A549 (cell line): ENCODE data around the gene PIP5K1A. TPM values are rescaled to one million over a fixed set of nuclear protein-coding genes. Genes with fewer than 3 reads are reported as not detected.

Experiments
- ATAC-seq, 2 experiments: fragments of 200-7000 bp in 1 of 2; fragments of >200 bp in 1 of 2; cut with Nextera tagmentation in 1 of 2; cut with Tn5 transposase in 1 of 2; 3 replicates each; pipeline versions ENCODE4 v1.8.0 to v1.9.1; 2018 to 2020; ENCODE audit warnings: mild to moderate bottlenecking in 1 of 2, moderate library complexity in 1 of 2
- CTCF ChIA-PET: fragments of 300-600 bp; sonication (Branson Sonifier 250); formaldehyde crosslinking; extraction: SDS; loops from one replicate; lab custom pipeline; 2021; ENCODE audit warnings: antibody characterized with exemption, inconsistent platforms; lab: Yijun Ruan, JAX
- POLR2A ChIA-PET: fragments of 350-600 bp; formaldehyde crosslinking; extraction: SDS; loops from one replicate; lab custom pipeline; 2021; ENCODE audit warnings: antibody characterized with exemption, inconsistent platforms; lab: Yijun Ruan, JAX
- DNase-seq, 2 experiments: peaks; one replicate each; pipeline versions ENCODE4 v3.0.0 to v3.0.0-alpha.2; 2011 to 2016; ENCODE audit warnings: low read depth in 1 of 2, low spot score in 1 of 2
- FAIRE-seq: peaks from 2 replicates; lab custom pipeline; 2011; peaks lifted over from hg19 to GRCh38; lab: Jason Lieb, UNC
- H3K27ac ChIP-seq, 2 experiments: fragments of >200 bp; sonication (Bioruptor Twin); formaldehyde crosslinking; 3 replicates each; pipeline ENCODE4 v1.5.1; 2016 to 2017
- H3K4me1 ChIP-seq: fragments of >200 bp; sonication (Bioruptor Twin); formaldehyde crosslinking; 3 replicates; pipeline ENCODE4 v1.6.1; 2016
- H3K4me2 ChIP-seq: fragments of >200 bp; sonication (Bioruptor Twin); formaldehyde crosslinking; 3 replicates; pipeline ENCODE4 v1.6.1; 2016
- H3K4me3 ChIP-seq: fragments of >200 bp; sonication (Bioruptor Twin); formaldehyde crosslinking; 3 replicates; pipeline ENCODE4 v1.5.1; 2016
- H3K9me3 ChIP-seq: fragments of >200 bp; sonication (Bioruptor Twin); formaldehyde crosslinking; 3 replicates; pipeline ENCODE4 v1.6.1; 2016
- EP300 ChIP-seq, 2 experiments: fragments of >200 bp; sonication (Bioruptor Twin); formaldehyde crosslinking; IDR thresholded peaks; 2 replicates in 1 of 2; 3 replicates in 1 of 2; pipeline ENCODE4 v1.6.1; 2016 to 2017
- FOXS1 ChIP-seq: fragments of 250-450 bp; sonication (Bioruptor Pico); IDR thresholded peaks from 2 replicates; pipeline ENCODE4 v1.5.0; 2020; ENCODE audit warnings: mild to moderate bottlenecking, moderate library complexity
- HOXA7 ChIP-seq: fragments of 250-450 bp; sonication (Bioruptor Pico); IDR thresholded peaks from 2 replicates; pipeline ENCODE4 v1.5.0; 2020; ENCODE audit warnings: mild to moderate bottlenecking, moderate library complexity
- NFE2L2 ChIP-seq: fragments of 150-350 bp; conservative IDR thresholded peaks from 2 replicates; pipeline ENCODE4 v1.6.1; 2014; ENCODE audit warnings: low read length
- NPAS2 ChIP-seq: fragments of 250-450 bp; sonication (Bioruptor Pico); IDR thresholded peaks from 2 replicates; pipeline ENCODE4 v1.8.0; 2022; ENCODE audit warnings: mild to moderate bottlenecking, moderate library complexity, borderline replicate concordance
- PHF8 ChIP-seq: fragments of 200-600 bp; sonication (generic); IDR thresholded peaks from 2 replicates; pipeline ENCODE4 v1.6.1; 2016; ENCODE audit warnings: low read depth, mild to moderate bottlenecking, antibody characterized with exemption, moderate library complexity, borderline replicate concordance
- RAD21 ChIP-seq, 2 experiments: fragments of >200 bp in 1 of 2; sonication (Bioruptor Twin) in 1 of 2; formaldehyde crosslinking in 1 of 2; IDR thresholded peaks in 1 of 2; conservative IDR thresholded peaks in 1 of 2; 2 replicates in 1 of 2; 3 replicates in 1 of 2; pipeline ENCODE4 v1.6.1; 2012 to 2018; ENCODE audit warnings: inconsistent platforms in 1 of 2
- RCOR1 ChIP-seq: fragments of 150-350 bp; IDR thresholded peaks from 2 replicates; pipeline ENCODE4 v1.6.1; 2014; ENCODE audit warnings: antibody characterized with exemption, low read length, low read depth
- RFX5 ChIP-seq: fragments of 450-650 bp; IDR thresholded peaks from 2 replicates; pipeline ENCODE4 v1.7.1; 2014; ENCODE audit warnings: antibody characterized with exemption, mild to moderate bottlenecking, moderate library complexity
- SMC3 ChIP-seq: fragments of >200 bp; sonication (Bioruptor Twin); formaldehyde crosslinking; IDR thresholded peaks from 3 replicates; pipeline ENCODE4 v1.6.1; 2018; ENCODE audit warnings: inconsistent platforms
- TFCP2L1 ChIP-seq: fragments of 250-450 bp; sonication (Bioruptor Pico); IDR thresholded peaks from 2 replicates; pipeline ENCODE4 v1.5.0; 2021; ENCODE audit warnings: mild to moderate bottlenecking
- ZC3H11A ChIP-seq: fragments of 450-650 bp; IDR thresholded peaks from 2 replicates; pipeline ENCODE4 v1.6.1; 2014; ENCODE audit warnings: antibody characterized with exemption, mild to moderate bottlenecking
- WGBS: methylation state at CpG from one replicate; pipeline ENCODE4 v1.1.6; 2017; ENCODE audit errors: missing lambda C conversion rate; 5-methylcytosine and 5-hydroxymethylcytosine counted together
- polyA plus RNA-seq, 4 experiments: library from polyadenylated mRNA; depleted of rRNA in 3 of 4; stranded (reverse); fragments of >200 nt; fragmentation: RNase III in 1 of 4; extraction: RNeasy Plus Mini Kit Qiagen cat#74134 plus additional on column Dnase treatment in 1 of 4; gene quantifications; 2 replicates in 3 of 4; 3 replicates in 1 of 4; pipeline ENCODE4 v1.2.3, GENCODE V29; 2011 to 2017
- TF ChIP-seq, protein P1 (sequence below): IDR thresholded peaks from 2 replicates; pipeline ENCODE4 v1.6.1; 2012
- TF ChIP-seq, protein P2 (sequence below): fragments of >200 bp; sonication (Bioruptor Twin); formaldehyde crosslinking; IDR thresholded peaks from 3 replicates; pipeline ENCODE4 v1.5.1; 2016
- TF ChIP-seq, protein P3 (sequence below): fragments of 200-600 bp; sonication (generic); IDR thresholded peaks from 2 replicates; pipeline ENCODE4 v1.6.1; 2016; ENCODE audit warnings: antibody characterized with exemption, mild to moderate bottlenecking, moderate library complexity
- TF ChIP-seq, protein P4 (sequence below): fragments of >200 bp; sonication (Bioruptor Twin); formaldehyde crosslinking; IDR thresholded peaks from 3 replicates; pipeline ENCODE4 v1.6.1; 2016

PIP5K1A gene
- polyA plus RNA-seq, 2 of the 4 experiments (the other 2 are of a cell fraction) = 50.0 to 129 TPM

DNA sequence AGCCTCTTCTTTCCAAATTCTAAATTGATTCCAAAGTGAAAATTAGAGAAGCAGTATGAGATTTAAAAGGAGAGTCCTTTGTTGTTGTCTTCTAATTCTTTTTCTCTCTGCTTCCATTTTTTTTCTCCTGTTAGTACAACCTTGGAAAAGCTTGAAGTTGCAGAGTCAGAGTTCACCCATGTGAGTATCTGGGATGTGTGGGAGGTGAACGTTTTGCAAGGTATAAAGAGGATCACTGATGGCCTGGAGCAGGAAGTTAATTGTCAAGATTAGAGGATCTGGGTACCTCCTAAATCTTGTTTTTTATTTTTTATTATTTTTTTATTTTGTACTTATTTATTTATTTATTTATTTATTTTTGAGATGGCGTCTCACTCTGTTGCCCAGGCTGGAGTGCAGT is 48.4 kb downstream of the PIP5K1A start:
- Histone ChIP-seq H3K27ac (no peak overlapping the region), H3K4me1 (no peaks in the 10 kb centered on the region), H3K4me3 (no peak overlapping the region), H3K9me3 (no peaks in the 10 kb centered on the region), H3K4me2 (no peak overlapping the region)
- WGBS = 93% methylated on average over 2 of the region's 2 CpGs
- ATAC-seq (no peak), DNase-seq (no peak), FAIRE-seq (no peak)
- ChIA-PET POLR2A (no interaction called here), CTCF (interaction anchor here (0.6 to 1.3 kb wide), 6 partner anchors 19 to 94 kb away, joined by 3 to 4 read pairs (median 3); partner anchors contain the start of gene PI4KB)
- TF ChIP-seq, protein P1, sequence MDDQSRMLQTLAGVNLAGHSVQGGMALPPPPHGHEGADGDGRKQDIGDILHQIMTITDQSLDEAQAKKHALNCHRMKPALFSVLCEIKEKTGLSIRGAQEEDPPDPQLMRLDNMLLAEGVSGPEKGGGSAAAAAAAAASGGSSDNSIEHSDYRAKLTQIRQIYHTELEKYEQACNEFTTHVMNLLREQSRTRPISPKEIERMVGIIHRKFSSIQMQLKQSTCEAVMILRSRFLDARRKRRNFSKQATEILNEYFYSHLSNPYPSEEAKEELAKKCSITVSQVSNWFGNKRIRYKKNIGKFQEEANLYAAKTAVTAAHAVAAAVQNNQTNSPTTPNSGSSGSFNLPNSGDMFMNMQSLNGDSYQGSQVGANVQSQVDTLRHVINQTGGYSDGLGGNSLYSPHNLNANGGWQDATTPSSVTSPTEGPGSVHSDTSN = no peak
- TF ChIP-seq HOXA7 (CRISPR knock-in tag) (no peak), FOXS1 (no peak), RCOR1 (no peak), NFE2L2 (no peak), ZC3H11A (no peak), TFCP2L1 (no peak), PHF8 (no peak), EP300 (IDR thresholded peaks at IDR 0.05) (no peak)

DNA sequence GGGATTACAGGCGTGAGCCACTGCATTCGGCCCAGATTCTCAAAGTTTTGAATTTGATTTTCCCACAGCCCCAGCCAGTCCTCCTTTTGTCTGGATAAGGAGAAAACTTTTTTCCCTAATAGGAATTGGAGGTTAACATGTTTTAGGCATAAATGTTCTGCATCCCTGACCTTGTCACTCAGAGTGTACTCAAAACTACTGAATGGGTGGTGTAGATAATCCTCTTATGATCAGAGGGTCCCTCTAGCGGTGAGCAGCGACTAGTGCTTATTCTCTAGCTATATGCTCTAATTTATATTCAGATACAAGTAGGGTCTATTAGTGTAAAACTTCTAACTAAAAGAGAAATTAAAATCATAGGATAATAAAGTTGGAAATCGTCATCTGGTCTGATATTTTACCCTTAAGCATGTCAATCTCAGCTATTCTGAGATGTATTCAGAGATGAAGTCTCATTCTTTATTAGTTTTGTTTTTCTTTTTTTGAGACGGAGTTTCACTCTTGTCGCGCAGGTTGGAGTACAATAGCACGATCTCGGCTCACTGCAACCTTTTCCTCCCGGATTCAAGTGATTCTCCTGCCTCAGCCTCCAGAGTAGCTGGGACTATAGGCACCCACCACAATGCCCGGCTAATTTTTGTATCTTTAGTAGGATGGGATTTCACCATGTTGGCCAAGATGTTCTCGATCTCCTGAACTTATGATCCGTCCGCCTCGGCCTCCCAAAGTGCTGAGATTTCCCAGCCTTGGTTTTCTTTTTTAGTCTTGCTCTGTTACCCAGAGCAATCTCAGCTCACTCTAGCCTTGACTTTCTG is 53.5 kb downstream of the PIP5K1A start:
- CTCF ChIA-PET = interaction anchor here (0.6 to 4.8 kb wide), 30 partner anchors 9 to 181 kb away, joined by 3 to 48 read pairs (median 4); partner anchors contain the start of genes GABPB2 and PIP5K1A
- 51% methylated on average over 16 of the region's 16 CpGs for WGBS
- ATAC-seq (peak; percentile 67 to 68; a peak in 5 of 6 replicates), FAIRE-seq (peak; percentile 32)
- Histone ChIP-seq H3K4me2 (no peak overlapping the region), H3K4me1 (peaks cover 6% of the 10 kb centered on the region; the same call in 1 of the 3 replicates), H3K27ac (no peak overlapping the region), H3K9me3 (no peaks in the 10 kb centered on the region), H3K4me3 (no peak overlapping the region)
- TF ChIP-seq SMC3 (peak; percentile 73), RAD21 (conservative IDR thresholded peaks at IDR 0.05 in 1 of 2, IDR thresholded peaks at IDR 0.05 in 1 of 2) (peak; percentile 61 to 76), RFX5 (no peak), TFCP2L1 (no peak), NPAS2 (CRISPR knock-in tag) (no peak)
- TF ChIP-seq, protein P2, sequence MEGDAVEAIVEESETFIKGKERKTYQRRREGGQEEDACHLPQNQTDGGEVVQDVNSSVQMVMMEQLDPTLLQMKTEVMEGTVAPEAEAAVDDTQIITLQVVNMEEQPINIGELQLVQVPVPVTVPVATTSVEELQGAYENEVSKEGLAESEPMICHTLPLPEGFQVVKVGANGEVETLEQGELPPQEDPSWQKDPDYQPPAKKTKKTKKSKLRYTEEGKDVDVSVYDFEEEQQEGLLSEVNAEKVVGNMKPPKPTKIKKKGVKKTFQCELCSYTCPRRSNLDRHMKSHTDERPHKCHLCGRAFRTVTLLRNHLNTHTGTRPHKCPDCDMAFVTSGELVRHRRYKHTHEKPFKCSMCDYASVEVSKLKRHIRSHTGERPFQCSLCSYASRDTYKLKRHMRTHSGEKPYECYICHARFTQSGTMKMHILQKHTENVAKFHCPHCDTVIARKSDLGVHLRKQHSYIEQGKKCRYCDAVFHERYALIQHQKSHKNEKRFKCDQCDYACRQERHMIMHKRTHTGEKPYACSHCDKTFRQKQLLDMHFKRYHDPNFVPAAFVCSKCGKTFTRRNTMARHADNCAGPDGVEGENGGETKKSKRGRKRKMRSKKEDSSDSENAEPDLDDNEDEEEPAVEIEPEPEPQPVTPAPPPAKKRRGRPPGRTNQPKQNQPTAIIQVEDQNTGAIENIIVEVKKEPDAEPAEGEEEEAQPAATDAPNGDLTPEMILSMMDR = peak; percentile 88
- TF ChIP-seq, protein P3, sequence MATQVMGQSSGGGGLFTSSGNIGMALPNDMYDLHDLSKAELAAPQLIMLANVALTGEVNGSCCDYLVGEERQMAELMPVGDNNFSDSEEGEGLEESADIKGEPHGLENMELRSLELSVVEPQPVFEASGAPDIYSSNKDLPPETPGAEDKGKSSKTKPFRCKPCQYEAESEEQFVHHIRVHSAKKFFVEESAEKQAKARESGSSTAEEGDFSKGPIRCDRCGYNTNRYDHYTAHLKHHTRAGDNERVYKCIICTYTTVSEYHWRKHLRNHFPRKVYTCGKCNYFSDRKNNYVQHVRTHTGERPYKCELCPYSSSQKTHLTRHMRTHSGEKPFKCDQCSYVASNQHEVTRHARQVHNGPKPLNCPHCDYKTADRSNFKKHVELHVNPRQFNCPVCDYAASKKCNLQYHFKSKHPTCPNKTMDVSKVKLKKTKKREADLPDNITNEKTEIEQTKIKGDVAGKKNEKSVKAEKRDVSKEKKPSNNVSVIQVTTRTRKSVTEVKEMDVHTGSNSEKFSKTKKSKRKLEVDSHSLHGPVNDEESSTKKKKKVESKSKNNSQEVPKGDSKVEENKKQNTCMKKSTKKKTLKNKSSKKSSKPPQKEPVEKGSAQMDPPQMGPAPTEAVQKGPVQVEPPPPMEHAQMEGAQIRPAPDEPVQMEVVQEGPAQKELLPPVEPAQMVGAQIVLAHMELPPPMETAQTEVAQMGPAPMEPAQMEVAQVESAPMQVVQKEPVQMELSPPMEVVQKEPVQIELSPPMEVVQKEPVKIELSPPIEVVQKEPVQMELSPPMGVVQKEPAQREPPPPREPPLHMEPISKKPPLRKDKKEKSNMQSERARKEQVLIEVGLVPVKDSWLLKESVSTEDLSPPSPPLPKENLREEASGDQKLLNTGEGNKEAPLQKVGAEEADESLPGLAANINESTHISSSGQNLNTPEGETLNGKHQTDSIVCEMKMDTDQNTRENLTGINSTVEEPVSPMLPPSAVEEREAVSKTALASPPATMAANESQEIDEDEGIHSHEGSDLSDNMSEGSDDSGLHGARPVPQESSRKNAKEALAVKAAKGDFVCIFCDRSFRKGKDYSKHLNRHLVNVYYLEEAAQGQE = no peak
- TF ChIP-seq, protein P4, sequence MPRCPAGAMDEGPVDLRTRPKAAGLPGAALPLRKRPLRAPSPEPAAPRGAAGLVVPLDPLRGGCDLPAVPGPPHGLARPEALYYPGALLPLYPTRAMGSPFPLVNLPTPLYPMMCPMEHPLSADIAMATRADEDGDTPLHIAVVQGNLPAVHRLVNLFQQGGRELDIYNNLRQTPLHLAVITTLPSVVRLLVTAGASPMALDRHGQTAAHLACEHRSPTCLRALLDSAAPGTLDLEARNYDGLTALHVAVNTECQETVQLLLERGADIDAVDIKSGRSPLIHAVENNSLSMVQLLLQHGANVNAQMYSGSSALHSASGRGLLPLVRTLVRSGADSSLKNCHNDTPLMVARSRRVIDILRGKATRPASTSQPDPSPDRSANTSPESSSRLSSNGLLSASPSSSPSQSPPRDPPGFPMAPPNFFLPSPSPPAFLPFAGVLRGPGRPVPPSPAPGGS = no peak
- TF ChIP-seq, all 56 proteins: peak for 3
- POLR2A ChIA-PET = interaction anchor here (0.6 to 1.3 kb wide), 2 partner anchors 12 to 30 kb away, joined by 3 read pairs; partner anchors contain the start of gene ZNF687
- DNase-seq = peak; percentile 82 to 89
